ENCODE data around the gene SH3D21.
A peak's percentile ranks its signal among the peaks of the same experiment; 100 is the strongest.

The SH3D21 gene

DNA sequence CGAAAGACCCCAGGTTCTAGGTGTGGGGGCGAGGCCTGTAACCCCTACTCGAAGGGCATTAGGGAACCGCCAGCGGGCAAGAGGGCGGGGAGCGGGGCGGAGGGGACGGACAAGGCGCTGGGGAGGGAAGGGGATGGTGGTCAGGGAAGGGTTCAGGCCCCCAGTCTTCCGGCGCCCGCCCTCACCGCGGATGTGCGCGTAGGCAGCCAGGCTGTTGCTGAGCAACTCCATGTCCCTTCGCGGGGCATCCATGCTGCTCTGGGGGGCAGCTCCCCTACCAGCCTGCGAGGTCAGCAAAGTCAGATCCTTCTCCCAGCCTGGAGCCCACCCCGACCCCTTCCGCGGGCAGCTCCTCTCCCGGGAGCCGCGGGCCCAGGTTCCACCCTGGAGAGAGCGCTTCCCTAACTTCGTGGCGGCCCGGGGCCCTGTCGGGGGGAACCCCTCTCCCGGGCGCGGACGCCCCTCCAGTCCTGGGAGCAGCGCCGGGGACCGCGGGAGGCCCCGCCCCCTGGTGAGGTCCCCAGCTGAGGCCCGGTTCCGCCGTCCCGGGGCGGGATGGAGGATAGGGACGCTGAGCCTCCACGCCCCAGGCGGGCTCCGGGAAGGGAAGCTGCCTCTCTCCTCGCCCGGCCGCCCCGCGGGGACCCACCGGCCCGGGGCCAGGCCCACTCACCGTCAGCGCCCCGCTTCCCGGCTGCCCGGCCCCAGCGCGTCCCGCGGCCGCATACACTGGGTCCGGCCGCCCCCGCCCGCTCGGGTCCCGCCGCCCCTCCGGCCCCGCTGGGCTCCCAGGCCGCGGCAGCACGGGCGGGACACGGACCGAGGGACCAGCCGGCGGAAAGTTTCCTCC is 16.8 kb downstream of the SH3D21 start:
- peak; percentile 83 for DNase-seq (ENCODE audit: low spot score)
- no peak for TF ChIP-seq CTCF (IDR thresholded peaks at IDR 0.05; ENCODE audit: extremely low read depth, missing control alignments)

GRCh38 chr1:36323636-36324352 is 17.6 kb downstream of the SH3D21 start, which contains the start of gene EVA1B:
TSS of gene EVA1B (minus strand) at chr1:36323645. CDS start at chr1:36323037, 608 bp downstream.
- peak; percentile 80 for DNase-seq (ENCODE audit: low spot score)
- TF ChIP-seq CTCF (IDR thresholded peaks at IDR 0.05; ENCODE audit: extremely low read depth, missing control alignments): no peak

DNA sequence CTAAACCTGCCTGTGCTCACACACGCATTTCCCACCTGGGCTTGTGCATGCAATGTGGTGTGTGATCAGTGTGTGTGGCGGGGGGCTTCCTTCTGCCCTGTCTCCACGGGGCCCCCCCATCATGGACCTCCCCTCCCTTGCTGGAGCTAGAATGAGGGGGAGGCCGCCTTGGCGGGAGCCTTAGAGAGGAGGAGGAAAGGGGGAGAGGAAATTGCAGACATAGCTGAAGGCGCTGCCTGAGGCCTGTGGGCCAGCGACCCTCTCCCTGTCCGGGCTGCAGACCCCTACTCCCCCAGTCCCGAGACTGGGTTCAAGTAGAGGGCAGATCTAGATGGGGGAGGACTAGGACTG is 18.2 kb downstream of the SH3D21 start:
- DNase-seq (ENCODE audit: low spot score): no peak
- no peak for TF ChIP-seq CTCF (IDR thresholded peaks at IDR 0.05; ENCODE audit: extremely low read depth, missing control alignments)

DNA sequence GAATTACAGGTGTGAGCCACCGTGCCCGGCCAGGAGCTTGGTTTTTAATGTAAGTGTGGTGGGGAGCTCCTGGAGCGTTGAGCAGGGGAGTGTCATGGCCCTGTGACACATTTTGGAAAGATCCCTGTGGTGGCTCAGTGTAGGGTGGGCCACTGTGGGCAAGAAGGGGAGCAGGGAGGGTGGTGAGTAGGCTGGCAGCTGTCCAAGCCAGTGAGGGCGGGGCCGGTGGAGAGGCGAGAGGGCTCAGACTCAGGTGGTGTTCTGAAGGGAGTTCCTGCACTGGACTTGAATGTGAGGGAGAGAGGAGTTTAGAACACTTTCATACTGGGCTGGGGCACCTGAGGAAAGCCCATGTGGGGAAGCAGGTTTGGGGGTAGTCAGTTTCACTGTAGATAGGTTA is 20.3 kb downstream of the SH3D21 start:
- no peak for DNase-seq (ENCODE audit: low spot score)
- no peak for TF ChIP-seq CTCF (IDR thresholded peaks at IDR 0.05; ENCODE audit: extremely low read depth, missing control alignments)

DNA sequence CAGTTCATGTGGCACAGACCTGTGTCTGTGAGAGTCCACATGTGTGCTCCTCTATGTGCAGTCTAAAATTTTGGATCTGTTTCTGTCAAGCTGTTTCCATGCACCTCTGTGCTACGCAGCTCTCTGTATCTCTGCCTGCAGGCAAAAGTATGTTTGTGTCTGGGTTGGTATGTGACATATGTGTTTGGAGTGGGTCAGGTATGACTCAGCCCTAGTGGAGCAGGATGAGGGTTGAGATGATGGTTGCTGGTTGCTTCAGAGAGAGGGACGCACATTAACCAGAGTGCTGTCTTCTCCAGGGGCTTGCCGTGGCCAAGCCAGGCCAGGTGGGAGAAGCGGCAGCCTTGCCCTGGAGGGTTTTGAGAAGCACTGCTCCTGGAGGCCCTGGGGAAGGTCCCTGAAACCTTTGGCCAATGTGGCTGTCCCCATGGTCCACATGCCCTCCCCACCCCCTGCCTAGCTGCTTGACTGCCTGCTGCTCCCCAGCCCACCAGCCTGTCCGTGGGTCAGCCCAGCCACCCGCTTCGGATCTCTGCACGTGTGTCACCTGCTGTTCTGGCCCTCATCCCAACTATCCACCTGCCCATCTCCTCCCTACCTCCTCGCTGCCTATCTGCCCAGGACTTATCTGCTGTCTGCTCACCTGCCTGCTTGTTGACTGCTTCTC is 21.4 kb downstream of the SH3D21 start:
- no peak for DNase-seq (ENCODE audit: low spot score)
- no peak for TF ChIP-seq CTCF (IDR thresholded peaks at IDR 0.05; ENCODE audit: extremely low read depth, missing control alignments)

DNA sequence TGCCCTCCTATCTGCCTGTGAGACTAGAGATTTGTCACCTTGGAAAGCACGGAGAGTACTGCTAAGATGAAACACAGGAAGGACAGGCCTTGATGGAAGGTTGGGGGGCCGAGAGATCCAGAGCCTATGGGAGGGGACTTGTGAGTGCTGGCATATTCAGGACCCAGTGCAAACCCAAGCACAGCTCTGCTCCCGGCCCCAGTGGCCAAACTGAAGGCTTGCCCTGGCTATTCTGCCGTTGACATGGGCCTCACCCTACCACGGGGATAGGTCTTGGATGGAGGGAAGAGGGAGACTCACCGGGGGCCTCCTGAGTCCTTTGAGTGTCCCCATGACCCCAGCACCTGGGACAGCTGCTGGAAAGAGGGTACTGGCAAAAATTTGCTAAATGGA is 21.9 kb downstream of the SH3D21 start:
- TF ChIP-seq CTCF (IDR thresholded peaks at IDR 0.05; ENCODE audit: extremely low read depth, missing control alignments): no peak
- no peak for DNase-seq (ENCODE audit: low spot score)

DNA sequence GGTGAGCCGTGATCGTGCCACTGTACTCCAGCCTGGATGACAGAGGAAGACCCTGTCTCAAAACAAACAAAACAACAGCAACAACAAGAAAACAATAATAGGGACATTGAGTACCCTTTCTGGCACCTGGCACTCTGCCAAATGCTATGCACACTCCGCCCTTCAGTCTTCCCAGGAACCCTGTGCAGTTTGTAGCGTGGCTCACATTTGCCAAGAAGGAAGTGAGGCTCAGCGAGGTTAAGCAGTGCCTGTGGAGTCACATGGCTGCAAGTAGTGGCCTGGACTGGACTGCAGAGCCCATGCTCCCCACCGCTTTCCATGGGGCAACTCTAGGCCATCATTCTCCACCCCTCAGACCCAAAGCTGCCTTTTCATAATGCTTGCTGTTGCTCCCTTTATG is 22.5 kb downstream of the SH3D21 start:
- no peak for DNase-seq (ENCODE audit: low spot score)
- TF ChIP-seq CTCF (IDR thresholded peaks at IDR 0.05; ENCODE audit: extremely low read depth, missing control alignments): no peak
